A549 (cell line): ENCODE measurements around the gene ZNF786.

Source experiments
- CBX8 ChIP-seq: fragments of 200-600 bp; sonication (generic); IDR thresholded peaks from 2 replicates; pipeline ENCODE4 v1.6.1; 2016
- CHD2 ChIP-seq: fragments of 150-350 bp; IDR thresholded peaks from 2 replicates; pipeline ENCODE4 v1.6.1; 2014; ENCODE audit warnings: low read length; ENCODE audit not compliant: partially characterized antibody
- CTCF ChIP-seq: fragments of >200 bp; sonication (Bioruptor Twin); formaldehyde crosslinking; IDR thresholded peaks from 3 replicates; pipeline ENCODE4 v1.5.1; 2016
- ESRRA ChIP-seq: fragments of 150-350 bp; IDR thresholded peaks from 2 replicates; pipeline ENCODE4 v1.6.1; 2014; ENCODE audit warnings: mild to moderate bottlenecking, low read length, borderline replicate concordance
- HDAC2 ChIP-seq: fragments of 200-600 bp; sonication (generic); IDR thresholded peaks from 2 replicates; pipeline ENCODE4 v1.6.1; 2016
- JUNB ChIP-seq: fragments of >200 bp; sonication (Bioruptor Twin); formaldehyde crosslinking; IDR thresholded peaks from 2 replicates; pipeline ENCODE4 v1.6.1; 2016
- MAX ChIP-seq: IDR thresholded peaks from 2 replicates; pipeline ENCODE4 v1.6.1; 2012
- POLR2A ChIP-seq: IDR thresholded peaks from 2 replicates; pipeline ENCODE4 v1.6.1; 2012; ENCODE audit warnings: mild to moderate bottlenecking, low read length
- RAD21 ChIP-seq, 2 experiments: fragments of >200 bp in 1 of 2; sonication (Bioruptor Twin) in 1 of 2; formaldehyde crosslinking in 1 of 2; IDR thresholded peaks in 1 of 2; conservative IDR thresholded peaks in 1 of 2; 2 replicates in 1 of 2; 3 replicates in 1 of 2; pipeline ENCODE4 v1.6.1; 2012 to 2018; ENCODE audit warnings: inconsistent platforms in 1 of 2
- REST ChIP-seq: fragments of 200-600 bp; sonication (generic); IDR thresholded peaks from 2 replicates; pipeline ENCODE4 v1.6.1; 2016; ENCODE audit warnings: antibody characterized with exemption, mild to moderate bottlenecking, moderate library complexity
- RFX5 ChIP-seq: fragments of 450-650 bp; IDR thresholded peaks from 2 replicates; pipeline ENCODE4 v1.7.1; 2014; ENCODE audit warnings: antibody characterized with exemption, mild to moderate bottlenecking, moderate library complexity

GRCh38 chr7:149070372-149071125 is 20.0 kb downstream of the ZNF786 start:
- no peak for TF ChIP-seq CTCF
- TF ChIP-seq REST, result no peak
- no peak for TF ChIP-seq JUNB
- TF ChIP-seq CHD2, result no peak
- TF ChIP-seq MAX, result no peak
- TF ChIP-seq POLR2A, result no peak
- no peak for TF ChIP-seq HDAC2
- no peak for TF ChIP-seq CBX8
- no peak for TF ChIP-seq ESRRA
- no peak for TF ChIP-seq RFX5
- TF ChIP-seq RAD21 (conservative IDR thresholded peaks at IDR 0.05 in 1 of 2, IDR thresholded peaks at IDR 0.05 in 1 of 2), result no peak
